Measurements from ENCODE around the gene PTCH1. TPM values are rescaled to one million over a fixed set of nuclear protein-coding genes. Genes with fewer than 3 reads are reported as not detected.

PTCH1 gene
- total RNA-seq, 1 donor from 2014 or later: 33.3 TPM

- TF ChIP-seq CTCF (IDR thresholded peaks at IDR 0.05): no peak
- Histone ChIP-seq H3K4me3 (no peak overlapping the region), H3K27me3 (ENCODE audit: low read depth) (peaks cover 9% of the 10 kb centered on the region), H3K9me3 (no peaks in the 10 kb centered on the region), H3K36me3 (no peaks in the 10 kb centered on the region), H3K4me1 (no peaks in the 10 kb centered on the region), H3K27ac (no peak overlapping the region)
- ATAC-seq (no peak), DNase-seq (no peak)
- intact Hi-C loops (cut with DNase I): no loop called here
Observed at GRCh38 chr9:95529910-95530309, 13.1 kb upstream of the PTCH1 start.

- TF ChIP-seq CTCF (IDR thresholded peaks at IDR 0.05): no peak
- ATAC-seq: no peak
- Histone ChIP-seq H3K4me3 (no peak overlapping the region), H3K27ac (no peak overlapping the region), H3K27me3 (ENCODE audit: low read depth) (peaks cover 9% of the 10 kb centered on the region), H3K4me1 (no peaks in the 10 kb centered on the region), H3K9me3 (no peaks in the 10 kb centered on the region), H3K36me3 (no peaks in the 10 kb centered on the region)
- intact Hi-C loops (cut with DNase I): no loop called here
- DNase-seq: no peak
Observed at GRCh38 chr9:95528908-95529502, 12.2 kb upstream of the PTCH1 start.

- no peaks in the 10 kb centered on the region for H3K9me3 ChIP-seq
- no peaks in the 10 kb centered on the region for H3K36me3 ChIP-seq
- no peak for TF ChIP-seq CTCF (IDR thresholded peaks at IDR 0.05)
- ATAC-seq (no peak), DNase-seq (no peak)
- intact Hi-C loops (cut with DNase I): no loop called here
- H3K27ac ChIP-seq: no peak overlapping the region
- no peaks in the 10 kb centered on the region for H3K4me1 ChIP-seq
- no peak overlapping the region for H3K4me3 ChIP-seq
- peaks cover 3% of the 10 kb centered on the region for H3K27me3 ChIP-seq (ENCODE audit: low read depth)
Observed at GRCh38 chr9:95522871-95523370, 6.2 kb upstream of the PTCH1 start.

GRCh38 chr9:95521699-95522098 lies 4.9 kb upstream of the PTCH1 start:
- no peak overlapping the region for H3K4me3 ChIP-seq
- H3K27me3 ChIP-seq (ENCODE audit: low read depth): peaks cover 5% of the 10 kb centered on the region
- no peak overlapping the region for H3K27ac ChIP-seq
- no peaks in the 10 kb centered on the region for H3K4me1 ChIP-seq
- ATAC-seq: no peak
- H3K36me3 ChIP-seq: no peaks in the 10 kb centered on the region
- no peak for DNase-seq
- no peaks in the 10 kb centered on the region for H3K9me3 ChIP-seq
- TF ChIP-seq CTCF (IDR thresholded peaks at IDR 0.05): no peak
- intact Hi-C loops (cut with DNase I): no loop called here

- DNase-seq (no peak), ATAC-seq (no peak)
- no peaks in the 10 kb centered on the region for H3K36me3 ChIP-seq
- H3K4me1 ChIP-seq: peaks cover 7% of the 10 kb centered on the region
- H3K27me3 ChIP-seq (ENCODE audit: low read depth): peaks cover 18% of the 10 kb centered on the region
- peak overlapping the region; percentile 41 for H3K27ac ChIP-seq
- no peak for TF ChIP-seq CTCF (IDR thresholded peaks at IDR 0.05)
- H3K9me3 ChIP-seq: no peaks in the 10 kb centered on the region
- intact Hi-C loops (cut with DNase I): no loop called here
- peak overlapping the region; percentile 63 for H3K4me3 ChIP-seq
Observed at GRCh38 chr9:95517559-95518425, 1.0 kb upstream of the PTCH1 start.
